ENCODE data around the gene PMM2. TPM values are rescaled to one million over a fixed set of nuclear protein-coding genes. Genes with fewer than 3 reads are reported as not detected.

Gene PMM2
- total and polyA plus RNA-seq, 9 of the 15 experiments (the other 6 are each of a cell fraction or from before 2014, with no cell fraction given) = 5.6 to 42.7 (median 25.9) TPM

DNA sequence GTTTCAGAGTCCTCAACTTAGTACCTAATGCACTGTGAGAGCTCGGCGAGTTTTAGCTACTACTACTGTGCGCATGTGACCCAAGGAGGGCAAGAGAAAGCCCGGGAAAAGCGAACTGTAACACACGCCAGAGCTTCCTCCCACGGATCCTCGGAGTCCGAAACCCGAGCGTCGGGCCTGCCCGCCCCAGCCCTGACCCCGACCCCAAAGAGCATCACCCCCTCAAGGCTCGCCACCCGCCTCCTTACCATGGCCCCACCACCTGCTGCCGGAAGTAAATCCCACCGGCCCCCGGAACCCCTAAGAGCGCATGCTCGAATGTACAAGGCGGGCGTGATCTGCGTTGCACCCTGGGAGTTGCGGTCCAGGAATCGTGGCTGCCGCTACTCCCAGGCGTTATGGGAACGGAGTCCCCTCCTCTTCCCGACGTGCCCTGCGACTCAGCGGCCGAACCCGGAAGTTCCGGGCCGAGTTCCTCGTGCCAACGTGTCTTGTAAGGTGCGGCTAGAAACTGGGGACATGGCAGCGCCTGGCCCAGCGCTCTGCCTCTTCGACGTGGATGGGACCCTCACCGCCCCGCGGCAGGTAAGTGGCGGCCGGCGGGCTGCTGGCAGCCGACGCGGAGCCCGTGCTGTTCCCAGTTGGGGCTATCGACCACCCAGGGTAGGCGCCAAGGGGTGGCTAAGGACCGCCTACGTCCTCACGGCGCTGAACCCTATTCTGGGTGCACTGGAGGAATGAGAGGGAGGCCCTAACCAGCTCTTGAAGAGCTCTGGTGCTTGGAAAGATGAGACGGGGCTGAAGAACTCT, at the start of gene PMM2, which contains the start of gene TMEM186 (continued):
- TF ChIP-seq, protein P1, sequence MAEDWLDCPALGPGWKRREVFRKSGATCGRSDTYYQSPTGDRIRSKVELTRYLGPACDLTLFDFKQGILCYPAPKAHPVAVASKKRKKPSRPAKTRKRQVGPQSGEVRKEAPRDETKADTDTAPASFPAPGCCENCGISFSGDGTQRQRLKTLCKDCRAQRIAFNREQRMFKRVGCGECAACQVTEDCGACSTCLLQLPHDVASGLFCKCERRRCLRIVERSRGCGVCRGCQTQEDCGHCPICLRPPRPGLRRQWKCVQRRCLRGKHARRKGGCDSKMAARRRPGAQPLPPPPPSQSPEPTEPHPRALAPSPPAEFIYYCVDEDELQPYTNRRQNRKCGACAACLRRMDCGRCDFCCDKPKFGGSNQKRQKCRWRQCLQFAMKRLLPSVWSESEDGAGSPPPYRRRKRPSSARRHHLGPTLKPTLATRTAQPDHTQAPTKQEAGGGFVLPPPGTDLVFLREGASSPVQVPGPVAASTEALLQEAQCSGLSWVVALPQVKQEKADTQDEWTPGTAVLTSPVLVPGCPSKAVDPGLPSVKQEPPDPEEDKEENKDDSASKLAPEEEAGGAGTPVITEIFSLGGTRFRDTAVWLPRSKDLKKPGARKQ (CRISPR knock-in tag; IDR thresholded peaks at IDR 0.05) = no peak
- TF ChIP-seq BMI1 (IDR thresholded peaks at IDR 0.05; ENCODE audit: low read length) (no peak), NR2C2 (CRISPR knock-in tag; IDR thresholded peaks at IDR 0.05) (peak; percentile 71; the same call in 1 of the 2 replicates), NR2C2 (tag; IDR thresholded peaks at IDR 0.05) (peak; percentile 98), SMARCA5 (IDR thresholded peaks at IDR 0.05) (no peak), POLR2AphosphoS5 (IDR thresholded peaks at IDR 0.05; ENCODE audit: control insufficient read depth, insufficient read depth, low read depth, low read length) (peak; percentile 46), ZNF263 (CRISPR knock-in tag; IDR thresholded peaks at IDR 0.05; ENCODE audit: borderline replicate concordance) (no peak), FOXA1 (IDR thresholded peaks at IDR 0.05; ENCODE audit: borderline replicate concordance) (no peak), PRPF4 (IDR thresholded peaks at IDR 0.05; ENCODE audit: insufficient read depth, low read depth, low read length, poor library complexity, severe bottlenecking) (no peak), KDM1A (IDR thresholded peaks at IDR 0.05) (no peak), ZFP1 (CRISPR knock-in tag; IDR thresholded peaks at IDR 0.05) (no peak), IFI16 (CRISPR knock-in tag; IDR thresholded peaks at IDR 0.05) (no peak), GTF2A2 (tag; IDR thresholded peaks at IDR 0.05) (no peak), HLTF (IDR thresholded peaks at IDR 0.05) (no peak), SP2 (IDR thresholded peaks at IDR 0.05; ENCODE audit: extremely low read depth, low read depth, low read length, poor library complexity, severe bottlenecking) (no peak), ZKSCAN8 (CRISPR knock-in tag; IDR thresholded peaks at IDR 0.05) (no peak)
- TF ChIP-seq, protein P2, sequence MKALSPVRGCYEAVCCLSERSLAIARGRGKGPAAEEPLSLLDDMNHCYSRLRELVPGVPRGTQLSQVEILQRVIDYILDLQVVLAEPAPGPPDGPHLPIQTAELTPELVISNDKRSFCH (CRISPR knock-in tag; IDR thresholded peaks at IDR 0.05) = no peak
- TF ChIP-seq, protein P2 (tag; IDR thresholded peaks at IDR 0.05) = peak; percentile 62; the same call in 1 of the 2 replicates
- TF ChIP-seq, protein P3, sequence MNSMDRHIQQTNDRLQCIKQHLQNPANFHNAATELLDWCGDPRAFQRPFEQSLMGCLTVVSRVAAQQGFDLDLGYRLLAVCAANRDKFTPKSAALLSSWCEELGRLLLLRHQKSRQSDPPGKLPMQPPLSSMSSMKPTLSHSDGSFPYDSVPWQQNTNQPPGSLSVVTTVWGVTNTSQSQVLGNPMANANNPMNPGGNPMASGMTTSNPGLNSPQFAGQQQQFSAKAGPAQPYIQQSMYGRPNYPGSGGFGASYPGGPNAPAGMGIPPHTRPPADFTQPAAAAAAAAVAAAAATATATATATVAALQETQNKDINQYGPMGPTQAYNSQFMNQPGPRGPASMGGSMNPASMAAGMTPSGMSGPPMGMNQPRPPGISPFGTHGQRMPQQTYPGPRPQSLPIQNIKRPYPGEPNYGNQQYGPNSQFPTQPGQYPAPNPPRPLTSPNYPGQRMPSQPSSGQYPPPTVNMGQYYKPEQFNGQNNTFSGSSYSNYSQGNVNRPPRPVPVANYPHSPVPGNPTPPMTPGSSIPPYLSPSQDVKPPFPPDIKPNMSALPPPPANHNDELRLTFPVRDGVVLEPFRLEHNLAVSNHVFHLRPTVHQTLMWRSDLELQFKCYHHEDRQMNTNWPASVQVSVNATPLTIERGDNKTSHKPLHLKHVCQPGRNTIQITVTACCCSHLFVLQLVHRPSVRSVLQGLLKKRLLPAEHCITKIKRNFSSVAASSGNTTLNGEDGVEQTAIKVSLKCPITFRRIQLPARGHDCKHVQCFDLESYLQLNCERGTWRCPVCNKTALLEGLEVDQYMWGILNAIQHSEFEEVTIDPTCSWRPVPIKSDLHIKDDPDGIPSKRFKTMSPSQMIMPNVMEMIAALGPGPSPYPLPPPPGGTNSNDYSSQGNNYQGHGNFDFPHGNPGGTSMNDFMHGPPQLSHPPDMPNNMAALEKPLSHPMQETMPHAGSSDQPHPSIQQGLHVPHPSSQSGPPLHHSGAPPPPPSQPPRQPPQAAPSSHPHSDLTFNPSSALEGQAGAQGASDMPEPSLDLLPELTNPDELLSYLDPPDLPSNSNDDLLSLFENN (IDR thresholded peaks at IDR 0.05; ENCODE audit: low read depth in 2 of 2, low read length in 2 of 2) = no peak
- TF ChIP-seq, protein P4, sequence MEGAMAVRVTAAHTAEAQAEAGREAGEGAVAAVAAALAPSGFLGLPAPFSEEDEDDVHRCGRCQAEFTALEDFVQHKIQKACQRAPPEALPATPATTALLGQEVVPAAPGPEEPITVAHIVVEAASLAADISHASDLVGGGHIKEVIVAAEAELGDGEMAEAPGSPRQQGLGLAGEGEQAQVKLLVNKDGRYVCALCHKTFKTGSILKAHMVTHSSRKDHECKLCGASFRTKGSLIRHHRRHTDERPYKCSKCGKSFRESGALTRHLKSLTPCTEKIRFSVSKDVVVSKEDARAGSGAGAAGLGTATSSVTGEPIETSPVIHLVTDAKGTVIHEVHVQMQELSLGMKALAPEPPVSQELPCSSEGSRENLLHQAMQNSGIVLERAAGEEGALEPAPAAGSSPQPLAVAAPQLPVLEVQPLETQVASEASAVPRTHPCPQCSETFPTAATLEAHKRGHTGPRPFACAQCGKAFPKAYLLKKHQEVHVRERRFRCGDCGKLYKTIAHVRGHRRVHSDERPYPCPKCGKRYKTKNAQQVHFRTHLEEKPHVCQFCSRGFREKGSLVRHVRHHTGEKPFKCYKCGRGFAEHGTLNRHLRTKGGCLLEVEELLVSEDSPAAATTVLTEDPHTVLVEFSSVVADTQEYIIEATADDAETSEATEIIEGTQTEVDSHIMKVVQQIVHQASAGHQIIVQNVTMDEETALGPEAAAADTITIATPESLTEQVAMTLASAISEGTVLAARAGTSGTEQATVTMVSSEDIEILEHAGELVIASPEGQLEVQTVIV (CRISPR knock-in tag; IDR thresholded peaks at IDR 0.05; ENCODE audit: borderline replicate concordance) = no peak

Data from K562 (cell line).